ENCODE measurements around the gene CHAC1. TPM values are rescaled to one million over a fixed set of nuclear protein-coding genes. Genes with fewer than 3 reads are reported as not detected.

Gene CHAC1
- 2.4 TPM for total RNA-seq
- long read RNA-seq, partial matches to known transcripts, result 0 of 4 reads
- long read RNA-seq, other reads (novel, unspliced or antisense), result 0 of 4 reads

- peak; percentile 98 for DNase-seq (ENCODE audit: low spot score)
These were observed at the start of gene CHAC1 for GRCh38 chr15:40952901-40953712. CHAC1 (plus strand) TSS chr15:40953471; CDS start chr15:40953584, 113 bp downstream.

GRCh38 chr15:40904552-40905201 lies 48.6 kb upstream of the CHAC1 start:
- DNase-seq (ENCODE audit: low spot score), result no peak

GRCh38 chr15:40906091-40906990 lies 46.9 kb upstream of the CHAC1 start:
- peak; percentile 97 for DNase-seq (ENCODE audit: low spot score)

GRCh38 chr15:40906991-40907802 lies 46.1 kb upstream of the CHAC1 start:
- DNase-seq (ENCODE audit: low spot score), result no peak

GRCh38 chr15:40908095-40908494 lies 45.2 kb upstream of the CHAC1 start:
- DNase-seq (ENCODE audit: low spot score), result no peak

- no peak for DNase-seq (ENCODE audit: low spot score)
These were observed 43.3 kb upstream of the CHAC1 start for GRCh38 chr15:40909662-40910630.

- no peak for DNase-seq (ENCODE audit: low spot score)
These were observed 42.1 kb upstream of the CHAC1 start for GRCh38 chr15:40911141-40911540.

- no peak for DNase-seq (ENCODE audit: low spot score)
These were observed 41.6 kb upstream of the CHAC1 start for GRCh38 chr15:40911693-40912092.

GRCh38 chr15:40912478-40912877 lies 40.8 kb upstream of the CHAC1 start:
- DNase-seq (ENCODE audit: low spot score), result no peak

- no peak for DNase-seq (ENCODE audit: low spot score)
These were observed 39.3 kb upstream of the CHAC1 start for GRCh38 chr15:40914013-40914412.

GRCh38 chr15:40914486-40914885 lies 38.8 kb upstream of the CHAC1 start:
- DNase-seq (ENCODE audit: low spot score), result no peak

- no peak for DNase-seq (ENCODE audit: low spot score)
These were observed 38.1 kb upstream of the CHAC1 start for GRCh38 chr15:40915116-40915661.

GRCh38 chr15:40915679-40916078 lies 37.6 kb upstream of the CHAC1 start:
- DNase-seq (ENCODE audit: low spot score), result no peak

GRCh38 chr15:40917585-40917984 lies 35.7 kb upstream of the CHAC1 start:
- DNase-seq (ENCODE audit: low spot score), result no peak

GRCh38 chr15:40918146-40918798 lies 35.0 kb upstream of the CHAC1 start:
- DNase-seq (ENCODE audit: low spot score), result no peak

- no peak for DNase-seq (ENCODE audit: low spot score)
These were observed 34.4 kb upstream of the CHAC1 start for GRCh38 chr15:40918799-40919392.

- no peak for DNase-seq (ENCODE audit: low spot score)
These were observed 31.2 kb upstream of the CHAC1 start for GRCh38 chr15:40921949-40922607.

GRCh38 chr15:40922608-40923005 lies 30.7 kb upstream of the CHAC1 start:
- DNase-seq (ENCODE audit: low spot score), result no peak
